GM12891 (cell line): ENCODE data around the gene PPP2R5E.

Source experiments
- PAX5 ChIP-seq: IDR thresholded peaks from 2 replicates; pipeline ENCODE4 v1.6.1; 2011; ENCODE audit warnings: low read length, moderate library complexity, mild to moderate bottlenecking; ENCODE audit not compliant: insufficient read depth, severe bottlenecking
- POLR2A ChIP-seq: IDR thresholded peaks from 2 replicates; pipeline ENCODE4 v1.6.1; 2011; ENCODE audit warnings: low read depth, low read length, control low read depth
- POLR2AphosphoS5 ChIP-seq: IDR thresholded peaks from 2 replicates; pipeline ENCODE4 v1.6.1; 2011; ENCODE audit warnings: low read depth, low read length, control low read depth
- SPI1 ChIP-seq: IDR thresholded peaks from 2 replicates; pipeline ENCODE4 v1.6.1; 2011; ENCODE audit warnings: low read depth, low read length, control low read depth
- TAF1 ChIP-seq: IDR thresholded peaks from 2 replicates; pipeline ENCODE4 v1.6.1; 2011; ENCODE audit warnings: low read depth, low read length, control low read depth

GRCh38 chr14:63474844-63475243 lies 68.3 kb downstream of the PPP2R5E start:
- TF ChIP-seq POLR2AphosphoS5 (no peak), SPI1 (no peak), POLR2A (no peak), PAX5 (no peak), TAF1 (no peak)
